Measurements from ENCODE around the gene TLK1. TPM values are rescaled to one million over a fixed set of nuclear protein-coding genes. Genes with fewer than 3 reads are reported as not detected.

The TLK1 gene
- total and polyA plus RNA-seq, 9 of the 15 experiments (the other 6 are each of a cell fraction or from before 2014, with no cell fraction given): 20.2 to 101 (median 40.5) TPM

DNA sequence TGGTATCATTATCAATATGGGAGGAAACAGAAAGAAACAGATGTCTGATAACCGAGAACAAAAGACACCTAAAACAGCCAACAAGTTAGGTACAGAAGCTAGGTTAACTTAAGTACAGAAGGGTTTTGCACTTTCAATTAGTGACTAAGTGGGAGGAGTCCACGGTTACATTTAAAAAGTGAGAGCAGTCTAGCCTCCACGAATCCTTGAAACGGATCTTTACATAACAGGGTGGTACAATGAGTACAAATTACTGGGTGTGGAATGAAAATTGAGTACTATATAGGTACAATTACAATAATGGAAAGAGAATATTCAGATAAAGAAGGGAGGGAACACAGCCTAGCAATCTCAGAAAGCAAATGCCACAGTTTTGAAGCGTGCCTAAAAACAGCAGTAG is 76.6 kb downstream of the TLK1 start (continued):
- TF ChIP-seq, protein P1, sequence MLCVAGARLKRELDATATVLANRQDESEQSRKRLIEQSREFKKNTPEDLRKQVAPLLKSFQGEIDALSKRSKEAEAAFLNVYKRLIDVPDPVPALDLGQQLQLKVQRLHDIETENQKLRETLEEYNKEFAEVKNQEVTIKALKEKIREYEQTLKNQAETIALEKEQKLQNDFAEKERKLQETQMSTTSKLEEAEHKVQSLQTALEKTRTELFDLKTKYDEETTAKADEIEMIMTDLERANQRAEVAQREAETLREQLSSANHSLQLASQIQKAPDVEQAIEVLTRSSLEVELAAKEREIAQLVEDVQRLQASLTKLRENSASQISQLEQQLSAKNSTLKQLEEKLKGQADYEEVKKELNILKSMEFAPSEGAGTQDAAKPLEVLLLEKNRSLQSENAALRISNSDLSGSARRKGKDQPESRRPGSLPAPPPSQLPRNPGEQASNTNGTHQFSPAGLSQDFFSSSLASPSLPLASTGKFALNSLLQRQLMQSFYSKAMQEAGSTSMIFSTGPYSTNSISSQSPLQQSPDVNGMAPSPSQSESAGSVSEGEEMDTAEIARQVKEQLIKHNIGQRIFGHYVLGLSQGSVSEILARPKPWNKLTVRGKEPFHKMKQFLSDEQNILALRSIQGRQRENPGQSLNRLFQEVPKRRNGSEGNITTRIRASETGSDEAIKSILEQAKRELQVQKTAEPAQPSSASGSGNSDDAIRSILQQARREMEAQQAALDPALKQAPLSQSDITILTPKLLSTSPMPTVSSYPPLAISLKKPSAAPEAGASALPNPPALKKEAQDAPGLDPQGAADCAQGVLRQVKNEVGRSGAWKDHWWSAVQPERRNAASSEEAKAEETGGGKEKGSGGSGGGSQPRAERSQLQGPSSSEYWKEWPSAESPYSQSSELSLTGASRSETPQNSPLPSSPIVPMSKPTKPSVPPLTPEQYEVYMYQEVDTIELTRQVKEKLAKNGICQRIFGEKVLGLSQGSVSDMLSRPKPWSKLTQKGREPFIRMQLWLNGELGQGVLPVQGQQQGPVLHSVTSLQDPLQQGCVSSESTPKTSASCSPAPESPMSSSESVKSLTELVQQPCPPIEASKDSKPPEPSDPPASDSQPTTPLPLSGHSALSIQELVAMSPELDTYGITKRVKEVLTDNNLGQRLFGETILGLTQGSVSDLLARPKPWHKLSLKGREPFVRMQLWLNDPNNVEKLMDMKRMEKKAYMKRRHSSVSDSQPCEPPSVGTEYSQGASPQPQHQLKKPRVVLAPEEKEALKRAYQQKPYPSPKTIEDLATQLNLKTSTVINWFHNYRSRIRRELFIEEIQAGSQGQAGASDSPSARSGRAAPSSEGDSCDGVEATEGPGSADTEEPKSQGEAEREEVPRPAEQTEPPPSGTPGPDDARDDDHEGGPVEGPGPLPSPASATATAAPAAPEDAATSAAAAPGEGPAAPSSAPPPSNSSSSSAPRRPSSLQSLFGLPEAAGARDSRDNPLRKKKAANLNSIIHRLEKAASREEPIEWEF (CRISPR knock-in tag; IDR thresholded peaks at IDR 0.05): no peak

DNA sequence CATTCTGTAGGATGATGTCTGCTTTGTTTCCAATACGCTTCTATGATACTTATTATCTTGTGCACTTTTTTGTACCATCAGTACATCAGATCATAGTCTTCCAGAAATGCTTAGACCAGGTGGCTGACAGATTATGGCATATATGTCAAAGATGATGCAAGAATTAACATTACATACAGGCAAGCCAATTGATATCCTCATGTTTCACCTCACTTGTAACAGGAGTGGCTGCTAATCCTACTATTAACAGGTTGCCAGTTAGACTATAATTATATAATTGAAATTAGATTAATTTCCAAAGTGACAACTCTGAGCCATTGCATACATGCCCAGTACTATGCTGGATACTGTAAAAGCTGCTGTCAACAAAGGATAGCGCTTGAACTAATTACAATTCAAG is 77.2 kb downstream of the TLK1 start:
- ChIA-PET CTCF (ENCODE audit: low intra/inter-chr PET ratio) (no interaction called here), POLR2A (interaction anchor here (1.4 kb wide), 1 partner anchor 42 kb away, joined by 3 read pairs; no protein-coding TSS in a partner anchor)
- in situ Hi-C loops (cut with MboI) (no loop called here), intact Hi-C loops (cut with micrococcal nuclease) (loop anchor here (10.0 kb wide), 1 partner anchor 331 kb away; no protein-coding TSS in a partner anchor)
- Histone ChIP-seq H2AFZ (ENCODE audit: low read depth, low read length) (no peak overlapping the region), H3K9me1 (ENCODE audit: control insufficient read depth, insufficient read depth, low read length) (no peaks in the 10 kb centered on the region), H3K79me2 (ENCODE audit: control insufficient read depth, insufficient read depth, low read length) (peaks cover 85% of the 10 kb centered on the region), H3K9ac (ENCODE audit: insufficient read depth in 1 of 2, low read depth in 2 of 2, low read length in 2 of 2) (no peak overlapping the region), H3K27me3 (ENCODE audit: control insufficient read depth in 2 of 2, insufficient read depth in 2 of 2, low read length in 2 of 2) (no peaks in the 10 kb centered on the region), H3K9me3 (replicated peaks; ENCODE audit: control insufficient read depth, insufficient read depth, low read depth, low read length) (no peaks in the 10 kb centered on the region), H3K4me3 (no peak overlapping the region), H3K4me2 (ENCODE audit: insufficient read depth, low read length) (no peak overlapping the region), H3K27ac (ENCODE audit: extremely low read depth, low read depth, low read length) (no peak overlapping the region), H4K20me1 (replicated peaks; ENCODE audit: control insufficient read depth, insufficient read depth, low read length) (peaks cover 12% of the 10 kb centered on the region), H3K4me1 (replicated peaks in 1 of 2; ENCODE audit: control insufficient read depth in 2 of 2, insufficient read depth in 2 of 2, low read length in 2 of 2) (peaks cover 0 to 21% of the 10 kb centered on the region in 2 experiments; a peak in 2 of 5 replicates), H3K36me3 (ENCODE audit: control insufficient read depth, insufficient read depth, low read length) (peaks cover 29% of the 10 kb centered on the region)
- ATAC-seq (peak; percentile 22), FAIRE-seq (no peak), DNase-seq (ENCODE audit: extremely low read depth in 1 of 4, low spot score in 3 of 4) (no peak)
- BruUV-seq (replicated peaks): no TSS peak
- WGBS (ENCODE audit: insufficient coverage, low coverage, missing lambda C conversion rate): 54% methylated on average over 2 of the region's 2 CpGs
- 0 out of 2 replicates have a peak, but pooled peaks have one; percentile 38 for TF ChIP-seq EP400 (IDR thresholded peaks at IDR 0.05)
- TF ChIP-seq PPARD (CRISPR knock-in tag; IDR thresholded peaks at IDR 0.05): no peak
- TF ChIP-seq CEBPG (CRISPR knock-in tag; IDR thresholded peaks at IDR 0.05): peak; percentile 63; the same call in 1 of the 2 replicates
- TF ChIP-seq CEBPG (tag; conservative IDR thresholded peaks at IDR 0.05 in 1 of 2, IDR thresholded peaks at IDR 0.05 in 1 of 2): peak; percentile 81 to 85
- TF ChIP-seq NUFIP1 (IDR thresholded peaks at IDR 0.05; ENCODE audit: partially characterized antibody): no peak
- TF ChIP-seq CEBPB (tag; IDR thresholded peaks at IDR 0.05): peak; percentile 81
- TF ChIP-seq FOXM1 (IDR thresholded peaks at IDR 0.05; ENCODE audit: low read depth): no peak
- no peak for TF ChIP-seq FOXM1 (CRISPR knock-in tag; IDR thresholded peaks at IDR 0.05; ENCODE audit: low read depth)
- TF ChIP-seq CREBBP (IDR thresholded peaks at IDR 0.05; ENCODE audit: low read depth, low read length): no peak
- TF ChIP-seq NRF1 (conservative IDR thresholded peaks at IDR 0.05 in 1 of 2, IDR thresholded peaks at IDR 0.05 in 1 of 2): no peak
- no peak for TF ChIP-seq ZNF644 (tag; IDR thresholded peaks at IDR 0.05; ENCODE audit: low read depth)
- no peak for TF ChIP-seq ZBTB1 (CRISPR knock-in tag; IDR thresholded peaks at IDR 0.05; ENCODE audit: borderline replicate concordance, low read depth)
- no peak for TF ChIP-seq NCOR1 (IDR thresholded peaks at IDR 0.05)
- peak; percentile 50; the same call in 1 of the 2 replicates for TF ChIP-seq TEAD4 (IDR thresholded peaks at IDR 0.05; ENCODE audit: low read length)
- TF ChIP-seq TEAD4 (CRISPR knock-in tag; IDR thresholded peaks at IDR 0.05; ENCODE audit: borderline replicate concordance): no peak
- TF ChIP-seq FOXA3 (CRISPR knock-in tag; conservative IDR thresholded peaks at IDR 0.05 in 1 of 2, IDR thresholded peaks at IDR 0.05 in 1 of 2): no peak

Measured in K562 (cell line).